Colonic mucosa (tissue), 4 donors: ENCODE results near the gene GPR161. TPM values are rescaled to one million over a fixed set of nuclear protein-coding genes. Genes with fewer than 3 reads are reported as not detected.

Experiments
- DNase-seq: peaks from one replicate; pipeline ENCODE4 v3.0.0-alpha.2; 2020
- H3K27ac ChIP-seq: fragments of 200-600 bp; one replicate; pipeline ENCODE4 v1.8.0; 2021
- H3K27me3 ChIP-seq: fragments of 200-600 bp; one replicate; pipeline ENCODE4 v1.8.0; 2021
- H3K36me3 ChIP-seq: fragments of 200-600 bp; one replicate; pipeline ENCODE4 v1.8.0; 2021
- H3K4me1 ChIP-seq: fragments of 200-600 bp; one replicate; pipeline ENCODE4 v1.8.0; 2021; ENCODE audit warnings: mild to moderate bottlenecking
- H3K4me3 ChIP-seq: fragments of 200-600 bp; one replicate; pipeline ENCODE4 v1.8.0; 2021
- H3K9ac ChIP-seq, 2 donors: one replicate each; pipeline ENCODE4 v1.7.0; 2013; ENCODE audit warnings: control low read depth in 2 of 2, low read depth in 2 of 2, low read length in 2 of 2
- H3K9me3 ChIP-seq: fragments of 200-600 bp; one replicate; pipeline ENCODE4 v1.8.0; 2021
- CTCF ChIP-seq: fragments of 200-600 bp; IDR thresholded peaks from one replicate; pipeline ENCODE4 v1.8.0; 2022; ENCODE audit warnings: antibody characterized with exemption, mild to moderate bottlenecking
- intact Hi-C: fragments of 100-400 bp; cut with DNase I; formaldehyde crosslinking; loops from one replicate; pipeline ENCODE4 v1.14.1; 2022
- total RNA-seq, 2 donors: library from RNA; stranded (reverse); fragmentation: NEBNext Ultra II Directional in 1 of 2; extraction: Animal tissue kit (Norgen Biotek cat#: 25700) in 1 of 2; gene quantifications; one replicate each; pipeline ENCODE4 v1.2.1, GENCODE V29; 2021
- donor health status: healthy.
- donor health status: DM: no; HTN: no; CAD: no.
- donor health status: DM: no; HTN: no; CAD: no.

Gene GPR161
- total RNA-seq, 2 donors from 2014 or later, result 2.5 to 3.2 TPM

- H3K9ac ChIP-seq, result no peak overlapping the region
- no peaks in the 10 kb centered on the region for H3K27me3 ChIP-seq
- no peak overlapping the region for H3K4me3 ChIP-seq
- intact Hi-C loops, result loop anchor here (10.0 kb wide), 1 partner anchor 371 kb away; no protein-coding TSS in a partner anchor
- no peak overlapping the region for H3K27ac ChIP-seq
- DNase-seq, result no peak
- H3K9me3 ChIP-seq, result no peaks in the 10 kb centered on the region
- H3K4me1 ChIP-seq, result peaks cover 11% of the 10 kb centered on the region
- no peaks in the 10 kb centered on the region for H3K36me3 ChIP-seq
- TF ChIP-seq CTCF, result no peak
Measured at GRCh38 chr1:168085401-168085872, 51.3 kb downstream of the GPR161 start.

GRCh38 chr1:168084396-168085231, 52.1 kb downstream of the GPR161 start:
- no peak overlapping the region for H3K9ac ChIP-seq
- H3K4me1 ChIP-seq, result peaks cover 8% of the 10 kb centered on the region
- no peak overlapping the region for H3K4me3 ChIP-seq
- intact Hi-C loops, result loop anchor here (10.0 kb wide), 1 partner anchor 370 kb away; no protein-coding TSS in a partner anchor
- peak; percentile 55 for DNase-seq
- no peaks in the 10 kb centered on the region for H3K36me3 ChIP-seq
- no peaks in the 10 kb centered on the region for H3K27me3 ChIP-seq
- no peaks in the 10 kb centered on the region for H3K9me3 ChIP-seq
- peak; percentile 78 for TF ChIP-seq CTCF
- no peak overlapping the region for H3K27ac ChIP-seq

GRCh38 chr1:168083456-168084325, 53.0 kb downstream of the GPR161 start:
- Histone ChIP-seq H3K27me3 (no peaks in the 10 kb centered on the region), H3K4me3 (no peak overlapping the region), H3K36me3 (no peaks in the 10 kb centered on the region), H3K4me1 (peaks cover 8% of the 10 kb centered on the region), H3K27ac (no peak overlapping the region), H3K9ac (no peak overlapping the region), H3K9me3 (no peaks in the 10 kb centered on the region)
- no peak for TF ChIP-seq CTCF
- no peak for DNase-seq
- intact Hi-C loops, result loop anchor here (10.0 kb wide), 1 partner anchor 369 kb away; no protein-coding TSS in a partner anchor

GRCh38 chr1:168082008-168082876, 54.5 kb downstream of the GPR161 start:
- no peak overlapping the region for H3K27ac ChIP-seq
- H3K4me1 ChIP-seq, result peaks cover 8% of the 10 kb centered on the region
- no peak overlapping the region for H3K9ac ChIP-seq
- H3K9me3 ChIP-seq, result no peaks in the 10 kb centered on the region
- no peaks in the 10 kb centered on the region for H3K27me3 ChIP-seq
- intact Hi-C loops, result loop anchor here (10.0 kb wide), 1 partner anchor 367 kb away; no protein-coding TSS in a partner anchor
- DNase-seq, result peak; percentile 81
- peak; percentile 81 for TF ChIP-seq CTCF
- no peak overlapping the region for H3K4me3 ChIP-seq
- no peaks in the 10 kb centered on the region for H3K36me3 ChIP-seq
